ENCODE results near the gene EPB41L3. TPM values are rescaled to one million over a fixed set of nuclear protein-coding genes. Genes with fewer than 3 reads are reported as not detected.

EPB41L3 gene
- polyA plus RNA-seq, 1 donor from 2014 or later: 19.6 TPM

GRCh38 chr18:5484526-5484925, 59.3 kb downstream of the EPB41L3 start:
- Histone ChIP-seq H4K20me1 (ENCODE audit: insufficient read depth) (no peaks in the 10 kb centered on the region), H2AFZ (ENCODE audit: low read depth, low read length) (no peak overlapping the region), H3K79me2 (replicated peaks; ENCODE audit: insufficient read depth, low read length) (no peaks in the 10 kb centered on the region), H3K36me3 (ENCODE audit: insufficient read depth, low read length) (no peaks in the 10 kb centered on the region), H3F3A (ENCODE audit: insufficient read depth, low read length, poor library complexity, severe bottlenecking) (no peaks in the 10 kb centered on the region), H3K9me3 (ENCODE audit: low read length) (no peaks in the 10 kb centered on the region), H3K9me2 (ENCODE audit: insufficient read depth, low read length) (no peaks in the 10 kb centered on the region), H3K9ac (ENCODE audit: low read length) (no peak overlapping the region), H3K4me3 (ENCODE audit: low read length) (no peak overlapping the region), H3K4me2 (ENCODE audit: low read length) (no peak overlapping the region), H3K27me3 (ENCODE audit: insufficient read depth, low read depth, low read length) (no peaks in the 10 kb centered on the region), H3K27ac (ENCODE audit: low read length) (no peak overlapping the region)
- TF ChIP-seq EZH2 (IDR thresholded peaks at IDR 0.05; ENCODE audit: borderline replicate concordance, insufficient read depth, low read length, poor library complexity, severe bottlenecking) (no peak), POLR2AphosphoS5 (IDR thresholded peaks at IDR 0.05) (no peak), EP300 (conservative IDR thresholded peaks at IDR 0.05; ENCODE audit: poor library complexity, severe bottlenecking) (no peak), TAF1 (IDR thresholded peaks at IDR 0.05; ENCODE audit: low read depth) (no peak), REST (IDR thresholded peaks at IDR 0.05; ENCODE audit: borderline replicate concordance) (no peak), SMC3 (conservative IDR thresholded peaks at IDR 0.05; ENCODE audit: poor library complexity) (no peak), RAD21 (conservative IDR thresholded peaks at IDR 0.05) (no peak), MXI1 (conservative IDR thresholded peaks at IDR 0.05; ENCODE audit: poor library complexity, severe bottlenecking) (no peak)
- TF ChIP-seq, protein P1, sequence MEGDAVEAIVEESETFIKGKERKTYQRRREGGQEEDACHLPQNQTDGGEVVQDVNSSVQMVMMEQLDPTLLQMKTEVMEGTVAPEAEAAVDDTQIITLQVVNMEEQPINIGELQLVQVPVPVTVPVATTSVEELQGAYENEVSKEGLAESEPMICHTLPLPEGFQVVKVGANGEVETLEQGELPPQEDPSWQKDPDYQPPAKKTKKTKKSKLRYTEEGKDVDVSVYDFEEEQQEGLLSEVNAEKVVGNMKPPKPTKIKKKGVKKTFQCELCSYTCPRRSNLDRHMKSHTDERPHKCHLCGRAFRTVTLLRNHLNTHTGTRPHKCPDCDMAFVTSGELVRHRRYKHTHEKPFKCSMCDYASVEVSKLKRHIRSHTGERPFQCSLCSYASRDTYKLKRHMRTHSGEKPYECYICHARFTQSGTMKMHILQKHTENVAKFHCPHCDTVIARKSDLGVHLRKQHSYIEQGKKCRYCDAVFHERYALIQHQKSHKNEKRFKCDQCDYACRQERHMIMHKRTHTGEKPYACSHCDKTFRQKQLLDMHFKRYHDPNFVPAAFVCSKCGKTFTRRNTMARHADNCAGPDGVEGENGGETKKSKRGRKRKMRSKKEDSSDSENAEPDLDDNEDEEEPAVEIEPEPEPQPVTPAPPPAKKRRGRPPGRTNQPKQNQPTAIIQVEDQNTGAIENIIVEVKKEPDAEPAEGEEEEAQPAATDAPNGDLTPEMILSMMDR (IDR thresholded peaks at IDR 0.05; ENCODE audit: poor library complexity, severe bottlenecking): no peak

GRCh38 chr18:5481621-5482020, 62.2 kb downstream of the EPB41L3 start:
- TF ChIP-seq TAF1 (IDR thresholded peaks at IDR 0.05; ENCODE audit: low read depth): no peak
- no peak for TF ChIP-seq EP300 (conservative IDR thresholded peaks at IDR 0.05; ENCODE audit: poor library complexity, severe bottlenecking)
- no peak for TF ChIP-seq EZH2 (IDR thresholded peaks at IDR 0.05; ENCODE audit: borderline replicate concordance, insufficient read depth, low read length, poor library complexity, severe bottlenecking)
- Histone ChIP-seq H3K9ac (ENCODE audit: low read length) (no peak overlapping the region), H3K9me3 (ENCODE audit: low read length) (no peaks in the 10 kb centered on the region), H3K27me3 (ENCODE audit: insufficient read depth, low read depth, low read length) (no peaks in the 10 kb centered on the region), H3K79me2 (replicated peaks; ENCODE audit: insufficient read depth, low read length) (no peaks in the 10 kb centered on the region), H3F3A (ENCODE audit: insufficient read depth, low read length, poor library complexity, severe bottlenecking) (no peaks in the 10 kb centered on the region), H3K36me3 (ENCODE audit: insufficient read depth, low read length) (no peaks in the 10 kb centered on the region), H4K20me1 (ENCODE audit: insufficient read depth) (no peaks in the 10 kb centered on the region), H2AFZ (ENCODE audit: low read depth, low read length) (no peak overlapping the region), H3K4me3 (ENCODE audit: low read length) (no peak overlapping the region), H3K4me2 (ENCODE audit: low read length) (no peak overlapping the region), H3K27ac (ENCODE audit: low read length) (no peak overlapping the region), H3K9me2 (ENCODE audit: insufficient read depth, low read length) (no peaks in the 10 kb centered on the region)

Data from neural cell (in vitro differentiated cells).